Left ventricle myocardium inferior (tissue), 1 donor: ENCODE results near the gene FRMD1. TPM values are rescaled to one million over a fixed set of nuclear protein-coding genes. Genes with fewer than 3 reads are reported as not detected.

Experiments
- DNase-seq: peaks from one replicate; pipeline ENCODE4 v3.0.0-alpha.2; 2020
- H3K27ac ChIP-seq: fragments of 200-600 bp; replicated peaks from 2 replicates; pipeline ENCODE4 v1.8.0; 2021
- H3K27me3 ChIP-seq: fragments of 200-600 bp; 2 replicates; pipeline ENCODE4 v1.8.0; 2021; ENCODE audit warnings: low read depth
- H3K36me3 ChIP-seq: fragments of 200-600 bp; 2 replicates; pipeline ENCODE4 v1.8.0; 2021
- H3K4me1 ChIP-seq: fragments of 200-600 bp; 2 replicates; pipeline ENCODE4 v1.8.0; 2021
- H3K4me3 ChIP-seq: fragments of 200-600 bp; 2 replicates; pipeline ENCODE4 v1.8.0; 2021; ENCODE audit warnings: mild to moderate bottlenecking, moderate library complexity
- H3K9me3 ChIP-seq: fragments of 200-600 bp; replicated peaks from 2 replicates; pipeline ENCODE4 v1.8.0; 2021
- intact Hi-C: fragments of 100-400 bp; cut with micrococcal nuclease; formaldehyde crosslinking; loops from one replicate; pipeline ENCODE4 v1.11.0; 2022
- total RNA-seq: library from RNA; stranded (reverse); fragmentation: NEBNext Ultra II Directional; extraction: Animal tissue kit (Norgen Biotek cat#: 25700); gene quantifications from one replicate; pipeline ENCODE4 v1.2.1, GENCODE V29; 2021
- TF ChIP-seq, protein P1 (sequence below): fragments of 200-600 bp; IDR thresholded peaks from 2 replicates; pipeline ENCODE4 v1.8.0; 2021; ENCODE audit warnings: antibody characterized with exemption, mild to moderate bottlenecking, borderline replicate concordance
- donor health status: DM: no; HTN: yes; CAD: no; lungs with severe emphysema.

The FRMD1 gene
- total RNA-seq, 1 donor from 2014 or later, result 0.16 TPM

DNA sequence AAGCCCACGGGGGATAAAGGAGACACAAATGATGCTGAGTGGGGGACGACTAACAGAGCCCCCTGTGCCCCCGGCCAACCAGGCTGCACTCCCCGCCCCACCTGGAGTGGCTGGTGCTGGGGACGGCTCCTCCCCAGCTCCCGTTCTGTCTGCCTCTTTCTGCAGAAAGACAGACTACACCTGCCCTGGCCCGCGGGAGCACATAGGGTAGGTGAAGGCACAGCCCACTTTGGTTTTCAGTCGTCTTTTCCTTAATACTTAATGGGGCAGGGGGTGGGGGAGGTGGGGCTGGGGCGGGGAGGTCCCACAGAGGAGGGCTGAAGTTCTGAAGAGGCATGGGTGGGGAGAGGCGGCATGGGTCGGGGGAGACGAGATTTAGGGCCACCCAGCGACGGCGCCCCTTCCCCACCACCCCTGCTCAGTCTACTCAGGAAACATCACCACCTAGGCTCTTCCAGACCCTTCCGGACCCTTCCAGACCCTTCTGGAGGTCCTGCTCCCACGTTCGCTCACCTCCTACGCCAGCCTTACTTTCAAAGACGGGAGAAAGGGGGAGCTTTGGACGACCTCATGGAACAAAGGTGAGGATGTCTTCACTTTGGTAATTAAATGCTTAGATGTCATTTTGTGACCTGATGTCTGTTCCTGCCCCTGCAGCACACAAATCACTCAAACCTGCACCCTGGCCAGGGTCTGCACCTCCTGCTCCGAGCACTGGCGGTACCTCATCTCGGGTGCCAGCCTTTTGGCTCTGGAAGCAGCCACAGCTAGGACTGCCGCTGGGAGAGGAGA is 21.2 kb upstream of the FRMD1 start:
- Histone ChIP-seq H3K27ac (no peak overlapping the region), H3K4me3 (no peak overlapping the region), H3K9me3 (no peaks in the 10 kb centered on the region), H3K36me3 (no peaks in the 10 kb centered on the region), H3K27me3 (peaks cover 48% of the 10 kb centered on the region), H3K4me1 (peaks cover 23% of the 10 kb centered on the region)
- intact Hi-C loops, result no loop called here
- TF ChIP-seq, protein P1, sequence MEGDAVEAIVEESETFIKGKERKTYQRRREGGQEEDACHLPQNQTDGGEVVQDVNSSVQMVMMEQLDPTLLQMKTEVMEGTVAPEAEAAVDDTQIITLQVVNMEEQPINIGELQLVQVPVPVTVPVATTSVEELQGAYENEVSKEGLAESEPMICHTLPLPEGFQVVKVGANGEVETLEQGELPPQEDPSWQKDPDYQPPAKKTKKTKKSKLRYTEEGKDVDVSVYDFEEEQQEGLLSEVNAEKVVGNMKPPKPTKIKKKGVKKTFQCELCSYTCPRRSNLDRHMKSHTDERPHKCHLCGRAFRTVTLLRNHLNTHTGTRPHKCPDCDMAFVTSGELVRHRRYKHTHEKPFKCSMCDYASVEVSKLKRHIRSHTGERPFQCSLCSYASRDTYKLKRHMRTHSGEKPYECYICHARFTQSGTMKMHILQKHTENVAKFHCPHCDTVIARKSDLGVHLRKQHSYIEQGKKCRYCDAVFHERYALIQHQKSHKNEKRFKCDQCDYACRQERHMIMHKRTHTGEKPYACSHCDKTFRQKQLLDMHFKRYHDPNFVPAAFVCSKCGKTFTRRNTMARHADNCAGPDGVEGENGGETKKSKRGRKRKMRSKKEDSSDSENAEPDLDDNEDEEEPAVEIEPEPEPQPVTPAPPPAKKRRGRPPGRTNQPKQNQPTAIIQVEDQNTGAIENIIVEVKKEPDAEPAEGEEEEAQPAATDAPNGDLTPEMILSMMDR, result no peak
- DNase-seq, result no peak

- TF ChIP-seq, protein P1, result no peak
- Histone ChIP-seq H3K27me3 (peaks cover 48% of the 10 kb centered on the region), H3K27ac (no peak overlapping the region), H3K36me3 (no peaks in the 10 kb centered on the region), H3K4me3 (no peak overlapping the region), H3K9me3 (no peaks in the 10 kb centered on the region), H3K4me1 (peaks cover 23% of the 10 kb centered on the region)
- no peak for DNase-seq
- intact Hi-C loops, result no loop called here
Observed at GRCh38 chr6:168099201-168100010, 20.4 kb upstream of the FRMD1 start.

- intact Hi-C loops, result no loop called here
- peaks cover 45% of the 10 kb centered on the region for H3K27me3 ChIP-seq
Observed at GRCh38 chr6:168098431-168098861, 19.4 kb upstream of the FRMD1 start.

GRCh38 chr6:168097621-168098430 is 18.8 kb upstream of the FRMD1 start:
- no peaks in the 10 kb centered on the region for H3K36me3 ChIP-seq
- TF ChIP-seq, protein P1, result no peak
- H3K27me3 ChIP-seq, result peaks cover 40% of the 10 kb centered on the region
- H3K27ac ChIP-seq, result peak overlapping the region; percentile 75
- no peaks in the 10 kb centered on the region for H3K9me3 ChIP-seq
- peaks cover 30% of the 10 kb centered on the region for H3K4me1 ChIP-seq
- H3K4me3 ChIP-seq, result no peak overlapping the region
- peak; percentile 57 for DNase-seq
- intact Hi-C loops, result no loop called here

More at GRCh38 chr6:168098431-168098861, 19.4 kb upstream of the FRMD1 start:
- DNase-seq, result peak; percentile 11
- Histone ChIP-seq H3K4me1 (peaks cover 24% of the 10 kb centered on the region), H3K27ac (peak overlapping the region; percentile 54), H3K36me3 (no peaks in the 10 kb centered on the region), H3K4me3 (no peak overlapping the region), H3K9me3 (no peaks in the 10 kb centered on the region)
- TF ChIP-seq, protein P1, result no peak

DNA sequence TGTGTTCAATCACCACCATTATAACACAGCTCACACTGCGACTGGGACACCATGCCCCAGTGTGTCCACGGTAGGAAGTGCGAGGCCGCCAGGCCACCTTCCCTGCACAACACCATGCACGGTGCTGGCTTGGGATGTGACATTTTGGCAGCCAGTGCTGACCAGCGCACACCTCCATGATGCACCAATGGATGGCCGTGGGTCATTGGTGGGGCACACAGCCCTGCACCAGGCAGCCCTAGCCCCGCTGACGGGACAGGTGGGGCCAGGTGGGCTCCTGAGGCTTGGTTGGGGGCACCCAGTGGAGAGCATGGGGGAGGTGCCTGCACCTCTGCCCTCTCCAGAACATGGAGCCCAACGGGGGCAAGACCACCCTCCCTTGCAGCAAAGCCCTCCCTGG is 18.2 kb upstream of the FRMD1 start:
- intact Hi-C loops, result no loop called here
- Histone ChIP-seq H3K36me3 (no peaks in the 10 kb centered on the region), H3K4me1 (peaks cover 30% of the 10 kb centered on the region), H3K27ac (peak overlapping the region; percentile 75), H3K27me3 (peaks cover 34% of the 10 kb centered on the region), H3K9me3 (no peaks in the 10 kb centered on the region), H3K4me3 (no peak overlapping the region)
- peak; percentile 13 for DNase-seq
- TF ChIP-seq, protein P1, result no peak
